ENCODE measurements around the gene EZH1.
"Not testable (repeated sequence)": the region's sequence is repeated elsewhere in the genome, so short reads cannot be mapped to it uniquely, and the experiment has no call there.

EZH1 gene

GRCh38 chr17:42772945-42773289, 28.1 kb upstream of the EZH1 start:
- DNase-seq (ENCODE audit: low read depth): no peak

- not testable (repeated sequence) for DNase-seq (ENCODE audit: low read depth)
Measured at GRCh38 chr17:42769964-42770363, 25.1 kb upstream of the EZH1 start.

GRCh38 chr17:42768006-42768405, 23.2 kb upstream of the EZH1 start:
- not testable (repeated sequence) for DNase-seq (ENCODE audit: low read depth)

GRCh38 chr17:42767512-42767911, 22.7 kb upstream of the EZH1 start:
- no peak for DNase-seq (ENCODE audit: low read depth)

GRCh38 chr17:42766124-42766523, 21.3 kb upstream of the EZH1 start:
- no peak for DNase-seq (ENCODE audit: low read depth)

- DNase-seq (ENCODE audit: low read depth): no peak
Measured at GRCh38 chr17:42761638-42762037, 16.8 kb upstream of the EZH1 start.

- no peak for DNase-seq (ENCODE audit: low read depth)
Measured at GRCh38 chr17:42760652-42761581, 16.1 kb upstream of the EZH1 start, which contains the start of gene RAMP2. Gene RAMP2, plus strand, starts transcription at chr17:42761227. Its CDS starts 35 bp downstream, at chr17:42761262.

GRCh38 chr17:42759982-42760651, 15.3 kb upstream of the EZH1 start:
- no peak for DNase-seq (ENCODE audit: low read depth)

- no peak for DNase-seq (ENCODE audit: low read depth)
Measured at GRCh38 chr17:42754782-42755181, 9.9 kb upstream of the EZH1 start.

- no peak for DNase-seq (ENCODE audit: low read depth)
Measured at GRCh38 chr17:42751628-42752027, 6.8 kb upstream of the EZH1 start.

- DNase-seq (ENCODE audit: low read depth): no peak
Measured at GRCh38 chr17:42750739-42751344, 6.0 kb upstream of the EZH1 start.

GRCh38 chr17:42748908-42749798, 4.3 kb upstream of the EZH1 start:
- no peak for DNase-seq (ENCODE audit: low read depth)

- DNase-seq (ENCODE audit: low read depth): no peak
Measured at GRCh38 chr17:42748202-42748907, 3.5 kb upstream of the EZH1 start.

- peak; percentile 17 for DNase-seq (ENCODE audit: low read depth)
Measured at GRCh38 chr17:42744283-42744805, 496 bp downstream of the EZH1 start.

- DNase-seq (ENCODE audit: low read depth): no peak
Measured at GRCh38 chr17:42743595-42744282, 1.1 kb downstream of the EZH1 start.

- not testable (repeated sequence) for DNase-seq (ENCODE audit: low read depth)
Measured at GRCh38 chr17:42742916-42743315, 1.9 kb downstream of the EZH1 start.

GRCh38 chr17:42740699-42741098, 4.1 kb downstream of the EZH1 start:
- DNase-seq (ENCODE audit: low read depth): no peak

- no peak for DNase-seq (ENCODE audit: low read depth)
Measured at GRCh38 chr17:42725143-42725542, 19.7 kb downstream of the EZH1 start.

- DNase-seq (ENCODE audit: low read depth): no peak
Measured at GRCh38 chr17:42723636-42724035, 21.2 kb downstream of the EZH1 start.

GRCh38 chr17:42720996-42721583, 23.8 kb downstream of the EZH1 start:
- DNase-seq (ENCODE audit: low read depth): no peak
